ENCODE measurements around the gene PPFIA1. TPM values are rescaled to one million over a fixed set of nuclear protein-coding genes. Genes with fewer than 3 reads are reported as not detected.
"Not testable (repeated sequence)": the region's sequence is repeated elsewhere in the genome, so short reads cannot be mapped to it uniquely, and the experiment has no call there.

The PPFIA1 gene
- total and polyA plus RNA-seq, 7 donors = 13.2 to 62.1 (median 43.4) TPM

DNA sequence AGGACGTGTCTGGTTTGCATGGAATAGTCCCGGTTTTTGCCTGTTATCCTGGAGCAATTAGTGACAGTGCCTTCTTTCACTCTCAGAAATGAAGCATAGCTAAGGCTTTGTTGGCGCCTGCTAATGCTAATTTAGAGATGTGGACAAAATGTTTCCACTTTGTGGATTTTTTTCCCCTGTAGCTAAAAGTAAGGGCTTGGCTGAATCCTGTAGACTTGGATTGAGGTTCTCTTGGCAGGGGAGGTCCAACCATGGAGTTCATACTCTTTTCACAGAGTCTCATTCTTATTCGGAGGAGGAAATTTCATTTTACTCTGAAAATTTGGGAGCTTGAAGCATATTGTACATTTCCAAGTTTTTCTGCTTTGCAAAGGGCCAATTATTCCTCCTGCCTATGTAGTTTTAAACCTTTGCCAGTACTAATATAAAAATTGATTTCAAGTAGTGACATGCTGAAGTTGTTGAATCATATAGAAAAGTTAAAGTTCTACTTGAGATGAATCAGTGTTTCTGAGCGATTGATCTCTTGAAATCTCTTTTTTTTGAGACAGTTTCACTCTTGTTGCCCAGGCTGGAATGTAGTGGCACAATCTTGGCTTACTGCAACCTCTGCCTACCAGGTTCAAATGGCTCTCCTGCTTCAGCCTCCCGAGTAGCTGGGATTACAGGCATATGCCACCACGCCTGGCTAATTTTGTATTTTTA, 20.0 kb downstream of the PPFIA1 start:
- 94 to 97% methylated on average over 7 of the region's 7 CpGs for WGBS, 2 donors
- H3K27ac ChIP-seq = no peak overlapping the region
- intact Hi-C loops (cut with DNase I) = no loop called here
- H3K4me1 ChIP-seq = no peaks in the 10 kb centered on the region
- no peaks in the 10 kb centered on the region for H3K27me3 ChIP-seq
- TF ChIP-seq POLR2AphosphoS5 (IDR thresholded peaks at IDR 0.05) (no peak), POLR2A (IDR thresholded peaks at IDR 0.05) (no peak), EP300 (IDR thresholded peaks at IDR 0.05) (no peak)
- TF ChIP-seq, protein P1, sequence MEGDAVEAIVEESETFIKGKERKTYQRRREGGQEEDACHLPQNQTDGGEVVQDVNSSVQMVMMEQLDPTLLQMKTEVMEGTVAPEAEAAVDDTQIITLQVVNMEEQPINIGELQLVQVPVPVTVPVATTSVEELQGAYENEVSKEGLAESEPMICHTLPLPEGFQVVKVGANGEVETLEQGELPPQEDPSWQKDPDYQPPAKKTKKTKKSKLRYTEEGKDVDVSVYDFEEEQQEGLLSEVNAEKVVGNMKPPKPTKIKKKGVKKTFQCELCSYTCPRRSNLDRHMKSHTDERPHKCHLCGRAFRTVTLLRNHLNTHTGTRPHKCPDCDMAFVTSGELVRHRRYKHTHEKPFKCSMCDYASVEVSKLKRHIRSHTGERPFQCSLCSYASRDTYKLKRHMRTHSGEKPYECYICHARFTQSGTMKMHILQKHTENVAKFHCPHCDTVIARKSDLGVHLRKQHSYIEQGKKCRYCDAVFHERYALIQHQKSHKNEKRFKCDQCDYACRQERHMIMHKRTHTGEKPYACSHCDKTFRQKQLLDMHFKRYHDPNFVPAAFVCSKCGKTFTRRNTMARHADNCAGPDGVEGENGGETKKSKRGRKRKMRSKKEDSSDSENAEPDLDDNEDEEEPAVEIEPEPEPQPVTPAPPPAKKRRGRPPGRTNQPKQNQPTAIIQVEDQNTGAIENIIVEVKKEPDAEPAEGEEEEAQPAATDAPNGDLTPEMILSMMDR (IDR thresholded peaks at IDR 0.05) = no peak
- no peak overlapping the region for H3K4me3 ChIP-seq
- no peak for DNase-seq
- no peaks in the 10 kb centered on the region for H3K9me3 ChIP-seq
- peaks cover 0 to 17% (median 9%) of the 10 kb centered on the region in 4 donors for H3K36me3 ChIP-seq

DNA sequence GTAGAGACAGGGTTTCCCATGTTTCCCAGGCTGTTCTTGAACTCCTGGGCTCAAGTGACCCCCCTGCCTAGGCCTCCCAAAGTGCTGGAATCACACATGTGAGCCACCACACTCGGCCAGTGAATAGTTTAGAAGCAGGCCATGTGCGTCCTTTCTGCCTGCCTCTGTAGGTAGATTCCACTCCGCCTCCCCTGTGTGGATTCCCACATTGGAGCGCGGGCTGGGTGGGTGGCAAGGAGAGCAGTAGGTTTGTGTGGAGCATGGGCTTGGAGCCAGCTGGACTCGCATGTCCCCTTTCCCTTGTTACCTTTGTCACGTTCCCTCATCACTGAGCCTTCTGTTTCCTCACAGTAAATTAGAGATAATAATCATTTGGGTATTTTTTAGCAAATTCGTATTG, 21.7 kb downstream of the PPFIA1 start:
- no peaks in the 10 kb centered on the region for H3K9me3 ChIP-seq
- intact Hi-C loops (cut with DNase I) = no loop called here
- no peak overlapping the region for H3K4me3 ChIP-seq
- H3K4me1 ChIP-seq = no peaks in the 10 kb centered on the region
- TF ChIP-seq, protein P1 (IDR thresholded peaks at IDR 0.05) = no peak
- no peak for TF ChIP-seq POLR2AphosphoS5 (IDR thresholded peaks at IDR 0.05)
- no peak for TF ChIP-seq POLR2A (IDR thresholded peaks at IDR 0.05)
- TF ChIP-seq EP300 (IDR thresholded peaks at IDR 0.05) = no peak
- no peaks in the 10 kb centered on the region for H3K27me3 ChIP-seq
- no peak overlapping the region for H3K27ac ChIP-seq
- 94 to 95% methylated on average over 8 of the region's 8 CpGs for WGBS, 2 donors
- H3K36me3 ChIP-seq = peaks cover 0 to 8% (median 5%) of the 10 kb centered on the region in 4 donors
- DNase-seq = no peak

DNA sequence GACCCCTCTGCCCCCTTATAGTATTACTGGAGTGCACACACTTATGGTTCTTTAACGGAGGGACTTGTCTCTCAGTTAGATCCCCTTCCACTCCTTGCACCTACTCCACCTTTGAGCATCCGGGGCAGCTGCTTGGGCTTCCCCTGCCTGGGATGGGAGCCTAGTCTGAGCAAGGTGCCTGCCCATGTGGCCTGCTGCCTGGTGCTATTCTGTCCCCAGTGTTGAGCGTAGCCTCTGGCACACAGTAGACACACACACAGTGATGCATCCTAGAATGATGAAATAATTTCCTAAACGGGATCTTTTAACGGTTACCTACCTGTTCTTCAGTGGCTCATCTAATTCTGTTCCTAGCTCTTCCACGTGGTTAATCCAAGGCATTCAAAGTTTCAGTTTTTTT, 22.4 kb downstream of the PPFIA1 start:
- Histone ChIP-seq H3K9me3 (no peaks in the 10 kb centered on the region), H3K4me1 (no peaks in the 10 kb centered on the region), H3K27me3 (no peaks in the 10 kb centered on the region), H3K36me3 (peaks cover 0 to 8% (median 5%) of the 10 kb centered on the region in 4 donors), H3K27ac (no peak overlapping the region), H3K4me3 (no peak overlapping the region)
- WGBS, 2 donors = 92 to 96% methylated on average over 6 of the region's 6 CpGs
- TF ChIP-seq POLR2A (IDR thresholded peaks at IDR 0.05) = no peak
- no peak for TF ChIP-seq POLR2AphosphoS5 (IDR thresholded peaks at IDR 0.05)
- no peak for TF ChIP-seq EP300 (IDR thresholded peaks at IDR 0.05)
- TF ChIP-seq, protein P1 (IDR thresholded peaks at IDR 0.05) = no peak
- intact Hi-C loops (cut with DNase I) = no loop called here
- DNase-seq = no peak

DNA sequence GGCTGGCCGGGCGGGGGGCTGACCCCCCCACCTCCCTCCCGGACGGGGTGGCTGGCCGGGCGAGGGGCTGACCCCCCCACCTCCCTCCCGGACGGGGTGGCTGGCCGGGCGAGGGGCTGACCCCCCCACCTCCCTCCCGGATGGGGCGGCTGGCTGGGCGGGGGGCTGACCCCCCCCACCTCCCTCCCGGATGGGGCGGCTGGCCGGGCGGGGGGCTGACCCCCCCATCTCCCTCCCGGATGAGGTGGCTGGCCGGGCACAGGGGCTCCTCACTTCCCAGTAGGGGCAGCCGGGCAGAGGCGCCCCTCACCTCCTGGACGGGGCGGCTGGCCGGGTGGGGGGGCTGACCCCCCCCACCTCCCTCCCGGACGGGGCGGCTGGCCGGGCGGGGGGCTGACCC, 24.7 kb downstream of the PPFIA1 start:
- H3K27me3 ChIP-seq; H3K4me1 ChIP-seq; H3K36me3 ChIP-seq; H3K9me3 ChIP-seq; H3K4me3 ChIP-seq; H3K27ac ChIP-seq; intact Hi-C loops (cut with DNase I): not testable (repeated sequence)
- DNase-seq = peak; percentile 22
- WGBS, 2 donors = 94 to 97% methylated on average over 27 to 29 of the region's 29 CpGs

DNA sequence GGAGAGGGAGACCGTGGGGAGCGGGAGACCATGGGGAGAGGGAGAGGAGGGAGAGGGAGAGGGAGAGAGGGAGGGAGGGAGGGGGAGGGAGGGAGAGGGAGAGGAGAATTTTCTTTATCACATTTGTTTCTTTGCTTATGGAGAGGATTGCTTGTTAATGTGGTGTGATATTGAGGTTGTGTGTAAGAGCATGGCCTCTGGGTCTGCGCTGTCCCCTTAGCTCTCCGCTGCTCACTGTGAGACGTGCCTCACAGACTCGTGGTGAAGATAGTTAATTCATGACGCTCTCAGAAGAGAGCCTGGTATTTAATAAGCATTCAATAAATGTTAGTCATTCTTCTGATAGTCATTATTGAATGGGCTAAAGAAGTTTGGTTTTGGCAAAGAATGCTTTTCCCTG, 26.2 kb downstream of the PPFIA1 start:
- intact Hi-C loops (cut with DNase I) = no loop called here
- Histone ChIP-seq H3K4me1 (no peaks in the 10 kb centered on the region), H3K4me3 (no peak overlapping the region), H3K36me3 (peaks cover 0 to 8% (median 3%) of the 10 kb centered on the region in 4 donors), H3K27ac (no peak overlapping the region), H3K9me3 (no peaks in the 10 kb centered on the region), H3K27me3 (no peaks in the 10 kb centered on the region)
- WGBS, 2 donors = 82 to 96% methylated on average over 7 of the region's 7 CpGs
- DNase-seq = peak; percentile 4
- TF ChIP-seq POLR2AphosphoS5 (IDR thresholded peaks at IDR 0.05) = no peak
- TF ChIP-seq POLR2A (IDR thresholded peaks at IDR 0.05) = no peak
- TF ChIP-seq, protein P1 (IDR thresholded peaks at IDR 0.05) = no peak
- TF ChIP-seq EP300 (IDR thresholded peaks at IDR 0.05) = no peak

Data from sigmoid colon (tissue), 7 donors.